Glomerular endothelial cell (primary cell): ENCODE data around the gene OLFML2A. TPM values are rescaled to one million over a fixed set of nuclear protein-coding genes. Genes with fewer than 3 reads are reported as not detected.
"Not testable (repeated sequence)": the region's sequence is repeated elsewhere in the genome, so short reads cannot be mapped to it uniquely, and the experiment has no call there.

ENCODE experiments used
- DNase-seq: peaks from one replicate; pipeline ENCODE4 v3.0.0-alpha.2; 2011; ENCODE audit warnings: low read depth, low spot score; ENCODE audit errors: extremely low read depth
- total RNA-seq: library from RNA; depleted of rRNA; stranded (reverse); fragments of >200 nt; gene quantifications from 2 replicates; pipeline ENCODE4 v1.2.3, GENCODE V29; 2015

Gene OLFML2A
- total RNA-seq, 1 donor from 2014 or later, result 4.0 TPM

DNA sequence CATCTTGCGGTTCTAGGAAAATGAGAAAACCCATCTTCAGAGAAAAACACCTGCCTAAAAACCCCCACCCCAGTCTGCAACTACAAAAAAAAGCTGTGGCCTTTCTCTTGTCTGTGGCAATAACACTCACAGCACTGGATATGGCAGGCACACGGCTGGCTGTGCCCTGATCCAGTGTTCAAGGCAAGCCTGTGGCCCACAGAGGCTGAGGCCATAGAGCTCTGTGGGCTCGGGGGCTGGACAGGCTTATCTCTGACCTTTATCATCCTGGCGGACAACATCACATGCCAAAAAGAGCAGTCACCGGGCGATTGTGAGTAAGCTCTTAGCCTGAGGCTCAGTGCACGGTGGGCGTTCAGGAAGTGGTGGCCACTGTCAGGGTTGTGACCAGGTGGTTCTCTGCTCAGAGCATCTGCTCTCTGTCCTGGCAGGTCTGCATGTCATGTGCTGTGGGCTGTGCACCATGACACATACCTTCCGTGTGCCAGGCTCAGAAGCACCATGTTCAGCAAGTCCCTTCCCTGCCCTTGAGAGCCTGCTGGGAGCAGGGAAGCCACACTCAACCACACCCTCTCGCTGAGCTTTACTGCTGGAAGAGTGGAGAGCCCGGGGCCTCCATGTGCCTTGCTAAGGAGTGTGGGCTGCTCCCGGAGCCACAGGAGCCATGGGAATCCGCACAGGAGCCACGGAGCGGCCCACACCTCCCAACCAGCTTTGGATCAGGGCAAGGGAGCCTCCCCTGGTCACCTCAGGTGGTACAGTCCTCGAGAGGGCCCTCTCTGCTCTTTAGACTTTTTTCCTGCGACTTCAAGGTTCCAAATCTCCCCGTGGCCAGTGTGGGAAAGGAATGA, 41.7 kb downstream of the OLFML2A start:
- DNase-seq, result no peak

- no peak for DNase-seq
These were observed 44.0 kb downstream of the OLFML2A start for GRCh38 chr9:124820698-124821623.

DNA sequence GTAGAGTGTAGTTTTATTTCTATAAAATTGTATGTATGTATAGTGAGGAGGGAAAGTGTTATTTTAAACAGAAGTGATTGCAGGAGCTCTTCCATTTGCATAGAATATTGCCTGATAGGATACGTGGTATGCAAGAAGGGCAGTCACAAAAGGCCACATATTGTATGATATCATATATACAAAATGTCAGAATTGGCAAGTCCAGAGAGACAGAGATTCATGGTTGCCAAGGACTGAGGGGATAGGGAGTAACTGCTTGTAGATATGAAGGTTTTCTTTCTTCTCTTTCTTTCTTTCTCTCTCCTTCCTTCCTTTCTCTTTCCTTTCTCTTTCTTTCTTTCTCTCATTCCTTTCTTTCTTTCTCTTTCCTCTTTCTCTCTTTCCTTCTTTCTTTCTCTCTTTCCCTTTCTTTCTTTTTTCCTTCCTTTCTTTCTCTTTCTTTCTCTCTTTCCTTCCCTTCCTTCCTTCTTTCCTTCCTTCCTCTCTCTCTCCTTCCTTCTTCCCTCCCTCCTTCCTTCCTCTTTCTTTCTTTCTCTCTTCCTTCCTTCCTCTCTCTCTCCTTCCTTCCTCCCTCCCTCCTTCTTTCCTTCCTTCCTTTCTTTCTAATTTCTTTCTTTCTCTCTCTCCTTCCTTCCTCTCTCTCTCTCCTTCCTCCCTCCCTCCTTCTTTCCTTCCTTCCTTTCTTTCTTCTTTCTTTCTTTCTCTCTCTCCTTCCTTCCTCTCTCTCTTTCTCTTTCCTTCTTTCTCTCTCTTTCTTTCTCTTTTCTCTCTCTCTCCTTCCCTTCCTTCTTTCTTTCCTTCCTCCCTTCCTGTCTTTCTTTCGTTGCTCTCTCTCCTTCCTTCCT, 51.8 kb downstream of the OLFML2A start:
- no peak for DNase-seq

DNA sequence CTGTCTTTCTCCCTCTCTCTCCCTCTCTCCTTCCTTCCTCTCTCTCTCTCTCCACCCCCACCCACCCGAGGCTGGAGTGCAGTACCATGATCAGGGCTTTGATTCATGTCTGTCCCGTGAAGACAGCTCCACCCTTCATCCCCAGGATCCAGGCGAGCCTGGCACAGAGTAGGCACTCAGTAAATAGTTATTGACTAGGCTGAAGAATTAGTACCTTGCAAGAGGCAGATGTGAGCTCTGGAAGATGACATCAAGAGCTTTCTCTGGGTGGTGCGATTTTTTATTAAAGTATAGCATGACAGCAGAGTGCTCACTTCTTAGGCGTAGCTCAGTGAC, 52.4 kb downstream of the OLFML2A start:
- no peak for DNase-seq

DNA sequence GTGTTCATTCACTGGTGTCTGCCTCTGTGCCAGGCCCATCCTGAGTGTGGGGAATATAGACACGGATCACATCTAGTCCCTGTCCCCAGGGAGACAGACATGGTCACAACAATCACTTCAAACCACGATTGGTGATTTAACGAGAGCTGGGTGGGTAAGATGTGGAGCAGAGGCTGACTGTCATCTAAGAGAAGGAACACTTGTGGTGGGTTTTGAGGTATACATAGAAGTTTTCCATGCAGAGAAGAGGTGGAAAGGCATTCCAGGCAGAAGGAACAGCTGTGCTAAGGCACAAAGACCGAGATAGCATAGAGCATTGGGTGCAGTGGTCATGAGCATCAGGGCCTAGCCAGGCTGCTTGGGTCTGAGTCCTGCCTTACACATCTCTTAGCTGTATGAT, 53.7 kb downstream of the OLFML2A start:
- DNase-seq, result no peak

GRCh38 chr9:124831642-124832364, 54.9 kb downstream of the OLFML2A start:
- no peak for DNase-seq

DNA sequence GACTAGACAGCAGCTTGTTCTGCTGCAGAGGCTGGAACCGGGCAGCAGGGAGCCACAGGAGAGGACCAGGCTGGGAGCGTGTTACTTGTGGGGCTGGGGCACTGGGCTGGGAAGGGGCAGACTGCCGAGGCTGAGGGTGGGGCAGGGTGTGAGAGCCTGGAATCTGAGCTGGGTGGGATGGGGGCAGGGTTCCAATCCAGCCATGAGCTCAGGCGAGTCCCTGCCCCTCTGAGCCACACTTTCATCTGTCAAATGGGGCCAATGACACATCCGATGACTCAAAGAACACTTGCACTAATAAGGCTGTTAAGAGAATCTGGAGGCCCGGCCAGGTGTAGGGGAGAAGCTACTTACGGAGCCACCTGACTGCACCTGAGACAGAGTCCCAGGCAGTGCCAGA, 57.7 kb downstream of the OLFML2A start:
- DNase-seq, result no peak

- no peak for DNase-seq
These were observed 58.2 kb downstream of the OLFML2A start for GRCh38 chr9:124835026-124835557.

GRCh38 chr9:124838132-124838531, 61.2 kb downstream of the OLFML2A start:
- not testable (repeated sequence) for DNase-seq

DNA sequence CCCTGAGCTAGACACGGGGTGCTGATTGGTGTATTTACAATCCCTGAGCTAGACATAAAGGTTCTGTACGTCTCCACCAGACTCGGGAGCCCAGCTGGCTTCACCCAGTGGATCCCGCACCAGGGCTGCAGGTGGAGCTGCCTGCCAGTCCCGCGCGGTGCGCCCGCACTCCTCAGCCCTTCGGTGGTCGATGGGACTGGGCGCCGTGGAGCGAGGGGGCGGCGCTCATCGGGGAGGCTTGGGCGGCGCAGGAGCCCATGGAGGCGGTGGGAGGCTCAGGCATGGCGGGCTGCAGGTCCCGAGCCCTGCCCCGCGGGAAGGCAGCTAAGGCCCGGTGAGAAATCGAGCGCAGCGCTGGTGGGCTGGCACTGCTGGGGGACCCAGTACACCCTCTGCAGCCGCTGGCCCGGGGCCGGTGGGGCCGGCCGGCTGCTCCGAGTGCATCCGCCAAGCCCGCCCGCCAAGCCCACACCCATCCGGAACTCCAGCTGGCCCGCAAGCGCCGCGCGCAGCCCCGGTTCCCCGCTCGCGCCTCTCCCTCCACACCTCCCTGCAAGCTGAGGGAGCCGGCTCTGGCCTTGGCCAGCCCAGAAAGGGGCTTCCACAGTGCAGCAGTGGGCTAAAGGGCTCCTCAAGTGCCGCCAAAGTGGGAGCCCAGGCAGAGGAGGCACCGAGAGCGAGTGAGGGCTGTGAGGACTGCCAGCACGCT, 61.8 kb downstream of the OLFML2A start:
- DNase-seq, result not testable (repeated sequence)

DNA sequence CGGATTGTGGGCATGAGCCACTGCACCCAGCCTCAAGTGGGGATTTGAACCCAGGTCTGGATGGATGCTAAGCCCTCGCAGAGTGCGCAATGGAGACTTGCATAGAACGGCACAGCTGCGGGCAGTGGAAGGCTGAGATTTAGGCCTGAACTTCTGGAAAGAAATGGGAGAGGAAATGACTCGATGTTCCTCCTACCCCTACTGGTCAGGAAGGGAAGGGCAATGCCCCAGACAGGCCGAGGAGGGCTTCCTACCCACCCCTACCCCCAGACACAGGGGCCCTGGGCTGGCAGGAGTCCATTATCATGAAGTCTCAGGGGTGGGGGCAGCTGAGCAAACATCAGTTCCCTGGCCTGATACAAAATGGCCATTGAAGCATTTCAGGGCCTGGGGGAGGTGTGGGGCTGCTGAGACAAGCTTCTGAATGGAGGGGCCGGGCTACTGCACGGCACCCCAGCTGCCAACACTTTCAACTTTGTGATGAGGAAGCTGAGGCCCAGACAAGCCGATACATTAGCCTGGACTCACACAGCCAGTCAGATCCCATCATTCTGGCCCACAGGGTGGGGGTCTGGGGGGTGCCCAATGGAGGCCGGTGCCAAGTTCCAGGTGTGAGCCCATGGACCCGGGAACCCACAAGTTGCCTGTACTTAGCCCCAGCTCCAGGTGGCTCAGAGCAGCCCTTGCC, 62.8 kb downstream of the OLFML2A start:
- no peak for DNase-seq

GRCh38 chr9:124840300-124840833, 63.4 kb downstream of the OLFML2A start:
- no peak for DNase-seq

DNA sequence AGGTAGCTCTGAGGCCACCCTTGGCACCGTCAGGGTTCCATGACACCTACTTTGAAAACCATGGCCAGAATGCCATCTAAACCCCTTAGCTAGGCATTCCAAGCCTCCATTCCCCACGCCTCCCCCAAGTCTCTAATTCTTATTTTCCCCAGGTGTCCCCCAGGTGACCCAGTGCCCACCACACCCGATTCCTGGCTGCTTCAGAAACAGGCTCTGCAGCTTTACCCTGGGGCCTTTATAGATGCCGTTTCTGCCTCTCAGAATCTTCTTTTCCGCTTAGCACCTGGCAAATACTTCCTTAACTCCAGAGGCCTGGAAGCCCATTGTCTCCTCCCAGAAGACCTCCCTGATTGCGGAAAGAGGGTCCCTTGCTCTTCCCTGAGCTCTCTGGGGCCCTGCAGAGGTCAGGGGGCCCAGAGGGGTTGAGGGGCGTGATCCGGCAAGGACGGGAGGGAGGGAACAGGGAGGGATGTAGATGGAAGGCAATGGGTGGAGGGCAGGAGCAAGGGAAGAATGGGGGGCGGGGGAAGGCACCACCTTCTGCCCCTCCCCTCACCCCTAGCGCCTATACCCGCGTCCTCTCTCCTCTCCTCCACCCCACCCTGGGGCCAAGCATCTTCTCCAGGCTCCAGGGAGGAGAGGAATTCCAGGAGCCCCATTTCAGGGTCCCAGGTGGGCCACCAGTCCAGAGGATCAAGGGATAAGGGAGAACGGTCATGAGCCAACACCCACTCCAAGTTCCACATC, 64.3 kb downstream of the OLFML2A start:
- no peak for DNase-seq

GRCh38 chr9:124843456-124844034, 66.6 kb downstream of the OLFML2A start:
- no peak for DNase-seq

DNA sequence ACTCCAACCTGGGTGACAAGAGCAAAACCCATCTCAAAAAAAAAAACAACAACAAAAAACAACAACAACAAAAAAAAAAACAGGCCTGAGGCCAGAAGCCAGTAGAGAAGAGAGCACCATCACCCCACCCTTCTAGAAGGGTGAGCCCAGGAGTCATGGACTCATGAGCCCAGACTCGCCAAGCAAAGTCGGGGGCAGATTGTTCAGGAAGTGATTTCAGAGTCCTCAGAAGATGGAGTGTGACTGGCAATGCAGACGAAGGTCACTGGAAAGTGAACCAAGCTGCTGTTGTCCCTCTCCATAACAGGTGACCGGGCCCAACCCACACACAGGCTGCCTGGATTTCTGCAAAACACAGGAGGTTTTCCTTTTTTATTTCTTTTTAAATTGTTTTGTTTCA, 67.4 kb downstream of the OLFML2A start:
- DNase-seq, result no peak

DNA sequence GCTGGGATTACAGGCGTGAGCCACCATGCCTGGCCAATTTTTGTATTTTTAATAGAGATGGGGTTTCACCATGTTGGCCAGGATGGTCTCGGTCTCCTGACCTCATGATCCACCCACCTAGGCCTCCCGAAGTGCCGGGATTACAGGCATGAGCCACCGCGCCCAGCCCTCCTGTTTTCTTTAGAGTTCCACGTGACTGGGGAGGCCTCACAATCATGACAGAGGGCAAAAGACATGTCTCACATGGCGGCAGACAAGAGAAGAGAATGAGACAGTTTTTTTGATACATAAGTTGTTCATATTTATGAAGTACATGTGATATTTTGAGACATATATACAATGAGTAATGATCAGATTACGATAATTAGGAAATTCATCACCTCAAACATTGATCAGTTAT, 69.5 kb downstream of the OLFML2A start:
- not testable (repeated sequence) for DNase-seq

DNA sequence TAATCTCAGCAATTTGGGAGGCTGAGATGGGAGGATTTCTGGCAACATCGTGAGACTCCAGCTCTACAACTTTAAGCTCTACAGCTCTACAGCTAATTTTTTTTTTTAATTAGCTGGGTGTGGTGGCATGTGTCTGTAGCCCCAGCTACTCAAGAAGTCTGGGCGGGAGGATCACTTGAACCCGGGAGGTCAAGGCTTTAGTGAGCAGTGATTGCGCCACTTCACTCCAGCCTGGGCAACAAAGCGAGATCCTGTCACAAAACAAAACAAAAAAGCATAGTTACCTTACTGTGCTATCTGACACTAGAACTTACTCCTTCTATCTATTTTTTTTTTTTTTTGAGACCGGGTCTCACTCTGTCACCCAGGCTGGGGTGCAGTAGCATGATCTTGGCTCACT, 70.0 kb downstream of the OLFML2A start:
- no peak for DNase-seq
